OCI-LY7 (cell line): ENCODE data around the gene CHRNB2.

ENCODE experiments used
- EZH2phosphoT487 ChIP-seq: fragments of 200-600 bp; sonication (generic); IDR thresholded peaks from 2 replicates; pipeline ENCODE4 v1.6.1; 2018; ENCODE audit warnings: low read depth, borderline replicate concordance, mild to moderate bottlenecking, mixed run types, antibody characterized with exemption, low read length, moderate library complexity, mixed read lengths
- TF ChIP-seq, protein P1 (sequence below): fragments of 200-600 bp; sonication (generic); conservative IDR thresholded peaks from 2 replicates; pipeline ENCODE4 v1.5.1; 2014; ENCODE audit warnings: mild to moderate bottlenecking, antibody characterized with exemption, low read length, moderate library complexity, mixed read lengths

DNA sequence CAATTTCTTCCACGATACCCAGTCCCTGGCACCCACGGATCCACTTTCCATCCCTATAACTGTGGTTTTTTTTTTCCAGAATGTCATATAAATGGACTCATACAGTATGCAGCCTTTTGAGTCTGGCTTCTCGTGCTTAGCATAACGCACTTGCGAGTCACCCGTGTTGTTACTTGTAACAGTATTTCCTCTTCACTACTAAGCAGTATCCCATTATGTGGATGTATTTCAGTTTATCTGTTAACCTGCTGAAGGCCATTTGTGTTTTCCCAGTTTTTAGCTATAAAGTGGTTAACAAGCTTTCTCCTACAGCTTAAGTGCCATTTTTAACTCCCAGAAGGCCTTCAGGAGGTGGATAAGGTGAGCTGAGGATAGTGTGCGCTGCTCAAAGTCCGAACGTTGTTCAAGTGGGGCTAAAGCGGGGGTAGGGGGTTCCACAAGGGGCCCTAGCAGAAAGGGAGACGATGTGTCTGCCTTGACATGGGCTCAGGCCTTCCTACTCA lies 39.6 kb downstream of the CHRNB2 start:
- TF ChIP-seq, protein P1, sequence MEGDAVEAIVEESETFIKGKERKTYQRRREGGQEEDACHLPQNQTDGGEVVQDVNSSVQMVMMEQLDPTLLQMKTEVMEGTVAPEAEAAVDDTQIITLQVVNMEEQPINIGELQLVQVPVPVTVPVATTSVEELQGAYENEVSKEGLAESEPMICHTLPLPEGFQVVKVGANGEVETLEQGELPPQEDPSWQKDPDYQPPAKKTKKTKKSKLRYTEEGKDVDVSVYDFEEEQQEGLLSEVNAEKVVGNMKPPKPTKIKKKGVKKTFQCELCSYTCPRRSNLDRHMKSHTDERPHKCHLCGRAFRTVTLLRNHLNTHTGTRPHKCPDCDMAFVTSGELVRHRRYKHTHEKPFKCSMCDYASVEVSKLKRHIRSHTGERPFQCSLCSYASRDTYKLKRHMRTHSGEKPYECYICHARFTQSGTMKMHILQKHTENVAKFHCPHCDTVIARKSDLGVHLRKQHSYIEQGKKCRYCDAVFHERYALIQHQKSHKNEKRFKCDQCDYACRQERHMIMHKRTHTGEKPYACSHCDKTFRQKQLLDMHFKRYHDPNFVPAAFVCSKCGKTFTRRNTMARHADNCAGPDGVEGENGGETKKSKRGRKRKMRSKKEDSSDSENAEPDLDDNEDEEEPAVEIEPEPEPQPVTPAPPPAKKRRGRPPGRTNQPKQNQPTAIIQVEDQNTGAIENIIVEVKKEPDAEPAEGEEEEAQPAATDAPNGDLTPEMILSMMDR = no peak
- no peak for TF ChIP-seq EZH2phosphoT487
